ENCODE measurements around the gene OPN3. TPM values are rescaled to one million over a fixed set of nuclear protein-coding genes. Genes with fewer than 3 reads are reported as not detected.
A peak's percentile ranks its signal among the peaks of the same experiment; 100 is the strongest.

The OPN3 gene
- total RNA-seq, 1 donor = 14.0 TPM

- no peak overlapping the region for H3K4me3 ChIP-seq (ENCODE audit: low read length)
- H3K9me3 ChIP-seq (ENCODE audit: low read depth, low read length) = no peaks in the 10 kb centered on the region
- H3K27me3 ChIP-seq (ENCODE audit: insufficient read depth, low read length) = no peaks in the 10 kb centered on the region
- H3K4me1 ChIP-seq (ENCODE audit: insufficient read depth, low read length) = peaks cover 22% of the 10 kb centered on the region
These were observed 82.5 kb downstream of the OPN3 start for GRCh38 chr1:241557551-241558193.

GRCh38 chr1:241557031-241557430 is 83.1 kb downstream of the OPN3 start:
- H3K4me3 ChIP-seq (ENCODE audit: low read length) = no peak overlapping the region

DNA sequence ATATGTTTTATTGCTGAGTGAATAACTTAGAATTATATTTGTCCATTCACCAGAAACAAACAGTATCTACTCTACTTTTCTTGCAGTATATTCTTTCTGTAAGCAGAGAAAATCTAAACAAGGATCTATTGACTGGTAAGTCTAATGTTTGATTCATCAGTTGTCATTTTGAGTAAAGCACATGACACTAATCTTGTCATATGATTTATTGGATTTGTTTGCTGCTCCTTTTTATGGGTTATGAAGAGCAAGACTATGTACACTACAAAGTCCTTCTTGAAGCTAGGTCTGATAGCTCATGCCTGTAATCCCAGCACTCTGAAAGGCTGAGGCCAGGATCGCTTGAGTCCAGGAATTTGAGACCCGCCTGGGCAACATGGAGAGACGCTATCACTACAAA is 84.6 kb downstream of the OPN3 start:
- Histone ChIP-seq H3K4me3 (ENCODE audit: low read length) (no peak overlapping the region), H3K27me3 (ENCODE audit: insufficient read depth, low read length) (no peaks in the 10 kb centered on the region), H3K4me1 (ENCODE audit: insufficient read depth, low read length) (peaks cover 30% of the 10 kb centered on the region), H3K9me3 (ENCODE audit: low read depth, low read length) (no peaks in the 10 kb centered on the region)

More at GRCh38 chr1:241557031-241557430, 83.1 kb downstream of the OPN3 start:
- Histone ChIP-seq H3K9me3 (ENCODE audit: low read depth, low read length) (no peaks in the 10 kb centered on the region), H3K27me3 (ENCODE audit: insufficient read depth, low read length) (no peaks in the 10 kb centered on the region), H3K4me1 (ENCODE audit: insufficient read depth, low read length) (peaks cover 28% of the 10 kb centered on the region)

- Histone ChIP-seq H3K9me3 (ENCODE audit: low read depth, low read length) (no peaks in the 10 kb centered on the region), H3K4me3 (ENCODE audit: low read length) (no peak overlapping the region), H3K27me3 (ENCODE audit: insufficient read depth, low read length) (no peaks in the 10 kb centered on the region), H3K4me1 (ENCODE audit: insufficient read depth, low read length) (peaks cover 28% of the 10 kb centered on the region)
These were observed 86.1 kb downstream of the OPN3 start for GRCh38 chr1:241553886-241554592.

DNA sequence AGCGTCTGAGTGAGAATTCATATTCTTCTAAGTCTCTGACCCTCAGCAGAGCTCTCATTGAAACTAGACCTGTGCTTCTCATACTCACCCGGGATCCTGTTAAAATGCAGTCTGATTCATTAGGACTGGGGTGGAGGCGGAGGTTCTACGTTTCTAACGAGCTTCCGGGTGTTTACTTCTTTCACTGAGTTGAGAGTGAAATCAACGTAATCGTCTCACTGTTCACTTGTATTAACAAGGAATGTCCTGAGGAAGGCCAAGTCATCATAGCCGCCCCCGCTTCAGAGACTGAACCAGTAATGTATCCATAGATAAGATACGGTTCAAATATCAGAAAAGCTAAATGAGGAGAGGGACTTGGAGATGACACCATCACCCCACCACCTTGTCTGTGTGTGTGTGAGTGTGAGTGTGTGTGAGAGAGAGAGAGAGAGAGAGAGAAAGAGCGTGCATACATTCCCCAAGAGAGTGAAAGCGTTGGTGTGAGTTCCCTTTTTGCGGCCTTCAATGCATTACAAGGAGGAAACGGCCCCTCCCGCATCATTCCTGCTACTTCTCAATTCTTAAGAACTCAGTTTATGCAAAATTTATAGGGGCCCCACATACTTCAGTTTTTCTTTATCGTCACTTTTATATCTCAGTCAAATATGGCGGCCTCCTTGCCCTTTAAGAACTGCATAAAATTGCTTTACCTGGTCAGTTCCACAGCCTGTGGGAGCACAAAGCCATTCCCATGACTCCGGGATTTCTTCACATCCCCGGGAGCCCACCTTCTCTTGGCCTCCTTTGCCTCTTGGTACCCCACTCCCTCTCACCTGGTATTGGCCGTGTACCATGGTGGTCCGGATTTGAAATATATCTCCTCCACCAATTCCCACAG is 88.2 kb downstream of the OPN3 start:
- Histone ChIP-seq H3K9me3 (ENCODE audit: low read depth, low read length) (no peaks in the 10 kb centered on the region), H3K4me1 (ENCODE audit: insufficient read depth, low read length) (peaks cover 28% of the 10 kb centered on the region), H3K4me3 (ENCODE audit: low read length) (peak overlapping the region; percentile 30)

DNA sequence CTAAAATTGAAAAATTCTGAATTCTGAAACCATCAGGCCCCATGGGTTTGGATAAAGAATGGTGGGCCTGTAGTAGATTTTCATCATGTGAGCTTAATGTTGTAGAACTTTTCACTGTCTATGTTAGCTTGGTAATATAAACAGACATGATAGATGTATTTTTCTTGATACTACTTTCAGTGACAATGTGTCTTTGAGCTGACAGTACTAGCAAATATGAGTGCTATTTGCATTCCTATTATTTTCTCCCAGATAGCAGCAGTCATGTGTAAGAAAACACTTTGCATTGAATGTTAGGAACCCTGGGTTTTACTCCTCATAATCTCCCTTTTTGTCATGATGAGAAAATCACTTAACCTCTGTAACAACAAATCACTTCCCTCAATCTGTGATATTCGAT is 89.9 kb downstream of the OPN3 start:
- Histone ChIP-seq H3K4me1 (ENCODE audit: insufficient read depth, low read length) (peaks cover 28% of the 10 kb centered on the region), H3K27me3 (ENCODE audit: insufficient read depth, low read length) (no peaks in the 10 kb centered on the region), H3K4me3 (ENCODE audit: low read length) (no peak overlapping the region), H3K9me3 (ENCODE audit: low read depth, low read length) (no peaks in the 10 kb centered on the region)

More for the DNA sequence above, 88.2 kb downstream of the OPN3 start:
- no peaks in the 10 kb centered on the region for H3K27me3 ChIP-seq (ENCODE audit: insufficient read depth, low read length)

DNA sequence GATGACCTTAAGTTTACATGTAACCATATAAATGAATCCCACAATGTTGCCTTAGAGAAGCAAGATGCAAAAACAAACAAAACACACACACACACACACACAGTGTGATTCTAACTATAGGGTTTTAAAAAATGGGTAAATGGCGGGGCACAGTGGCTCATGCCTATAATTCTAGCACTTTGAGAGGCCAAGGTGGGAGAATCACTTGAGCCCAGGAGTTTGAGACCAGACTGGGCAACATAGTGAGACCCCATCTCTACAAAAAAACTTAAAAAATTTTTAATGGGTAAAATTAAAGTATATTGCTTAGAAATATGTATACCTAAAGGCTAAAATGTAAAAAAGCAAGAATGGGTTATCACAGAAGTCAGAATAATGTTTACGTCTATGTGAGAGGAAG is 92.2 kb downstream of the OPN3 start:
- H3K9me3 ChIP-seq (ENCODE audit: low read depth, low read length) = no peaks in the 10 kb centered on the region
- no peaks in the 10 kb centered on the region for H3K27me3 ChIP-seq (ENCODE audit: insufficient read depth, low read length)
- peaks cover 23% of the 10 kb centered on the region for H3K4me1 ChIP-seq (ENCODE audit: insufficient read depth, low read length)
- no peak overlapping the region for H3K4me3 ChIP-seq (ENCODE audit: low read length)

Other genes starting within 250 kb of the OPN3 start
- gene FH, start 120.6 kb downstream of the OPN3 start, total RNA-seq = 21.9 TPM
- 3.9 TPM for gene KMO, start 108.0 kb downstream of the OPN3 start, total RNA-seq
- 10.7 TPM for gene CHML, start within 50 bp of the OPN3 start, total RNA-seq
- gene WDR64, start 11.9 kb upstream of the OPN3 start, total RNA-seq = 0.10 TPM
- gene EXO1, start 207.8 kb upstream of the OPN3 start, total RNA-seq = 0.94 TPM